HG03520 (cell line): ENCODE measurements around the gene HOXB13.

Source experiments
- ATAC-seq: cut with Tn5 transposase; IDR thresholded peaks from one replicate; pipeline ENCODE4 v1.9.1; 2021; ENCODE audit warnings: mild to moderate bottlenecking, moderate library complexity; ENCODE audit not compliant: unreplicated experiment

The HOXB13 gene

DNA sequence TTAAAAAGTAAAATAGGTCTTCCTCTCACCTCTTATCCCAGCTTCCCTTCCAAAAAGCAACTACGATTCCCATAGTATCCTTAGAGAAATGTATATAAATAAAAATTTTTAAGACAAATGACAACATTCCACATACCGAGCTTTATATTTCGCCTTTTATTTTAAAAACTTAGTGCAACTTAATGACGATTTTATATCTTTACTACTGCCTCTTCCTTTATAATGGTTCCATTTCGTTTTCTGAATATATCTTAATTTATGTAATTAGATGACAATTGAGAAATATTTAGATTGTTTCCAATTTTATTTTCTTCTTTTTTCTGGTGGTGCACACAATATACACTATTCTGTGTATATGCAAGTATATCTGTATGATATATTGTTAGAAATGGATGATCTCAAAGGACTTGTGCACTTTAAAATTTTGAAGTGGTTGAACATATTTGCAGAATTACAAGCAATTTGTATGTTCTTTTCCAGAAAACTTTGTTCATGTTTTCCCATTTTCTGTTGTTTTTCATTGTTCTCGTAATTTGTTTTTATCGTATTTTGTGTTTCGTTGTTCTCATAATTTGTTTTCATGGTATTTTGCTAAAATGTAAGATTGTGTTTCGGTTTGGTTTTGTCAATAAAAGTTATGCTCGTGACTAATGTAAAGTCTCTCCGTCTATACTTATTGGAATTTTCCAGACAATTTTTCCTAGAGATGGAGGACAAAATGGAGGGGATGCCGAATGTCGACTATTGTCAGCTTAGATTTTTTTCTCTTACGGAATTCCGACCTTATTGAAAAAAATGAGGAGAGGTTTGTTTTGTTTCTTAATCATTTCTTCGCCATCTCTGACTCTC, 20.4 kb upstream of the HOXB13 start:
- no peak for ATAC-seq

DNA sequence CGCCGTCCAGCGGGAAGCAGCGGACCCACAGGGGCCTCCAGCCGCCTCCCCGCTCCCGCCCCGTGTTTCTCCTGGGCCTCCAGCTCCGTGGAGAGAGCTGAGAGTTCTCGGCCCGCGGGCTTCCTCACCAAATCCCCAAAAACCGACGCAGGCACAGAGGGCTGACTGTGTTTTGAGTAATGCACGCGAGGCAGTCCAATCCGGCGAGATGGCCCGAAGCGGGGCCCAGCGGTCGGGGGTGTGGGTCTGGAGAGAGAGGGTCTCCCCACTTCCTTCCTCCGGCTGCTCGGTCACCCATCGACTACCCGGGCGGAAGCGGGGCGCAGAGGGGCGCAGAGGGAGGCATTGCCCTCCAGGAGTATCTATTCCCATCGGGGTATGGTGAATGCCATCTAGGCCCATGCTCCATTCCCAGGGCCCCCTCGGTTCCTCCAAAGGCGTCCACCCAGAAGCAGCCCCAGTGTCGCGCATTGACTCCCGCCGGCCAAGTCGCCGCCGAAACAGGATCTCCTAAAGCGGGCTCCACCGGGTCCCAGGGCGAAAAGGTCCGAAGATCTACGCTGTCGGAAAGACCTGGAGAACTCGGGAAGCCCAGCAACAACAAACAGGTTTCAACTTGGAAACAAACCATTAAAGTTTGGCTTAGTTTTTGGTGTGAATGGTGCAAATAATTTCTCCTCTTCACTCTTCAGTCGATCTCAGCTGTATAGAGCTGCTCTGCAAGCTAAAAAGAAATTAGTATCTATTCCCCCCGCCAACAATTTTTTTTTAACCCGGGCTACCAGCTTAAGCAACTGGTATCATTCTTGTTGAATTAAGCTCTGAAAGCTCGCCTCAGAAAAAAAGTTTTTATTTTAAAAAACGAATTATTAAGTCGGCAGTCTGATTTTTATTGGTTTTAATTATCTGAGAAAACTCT, 19.2 kb upstream of the HOXB13 start:
- ATAC-seq = no peak

DNA sequence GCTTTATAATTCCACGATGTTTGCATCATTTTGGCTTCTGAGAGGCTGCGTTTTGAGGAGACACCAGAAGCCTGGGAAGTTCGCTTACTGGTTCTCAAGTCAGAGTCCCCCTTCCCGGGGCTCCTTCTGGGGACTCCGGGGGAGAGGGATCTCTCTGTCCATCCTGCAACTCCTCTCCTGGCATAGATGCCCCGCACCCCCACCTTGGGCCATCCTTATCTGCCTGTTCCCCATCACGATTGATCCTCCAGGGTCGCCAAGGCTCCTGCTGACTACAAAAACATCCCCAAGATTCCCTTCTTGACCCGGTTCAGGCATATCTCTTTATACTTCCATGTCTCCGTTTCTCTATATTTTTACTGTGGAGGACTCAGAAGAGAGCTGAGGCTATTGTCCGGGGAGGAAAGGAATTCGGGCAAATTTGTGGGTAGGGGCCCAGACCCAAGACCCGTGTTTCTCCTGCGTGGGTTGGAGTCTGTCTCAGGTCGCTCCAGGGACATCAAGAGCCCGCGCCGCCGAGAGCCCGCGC, 18.4 kb upstream of the HOXB13 start:
- no peak for ATAC-seq

DNA sequence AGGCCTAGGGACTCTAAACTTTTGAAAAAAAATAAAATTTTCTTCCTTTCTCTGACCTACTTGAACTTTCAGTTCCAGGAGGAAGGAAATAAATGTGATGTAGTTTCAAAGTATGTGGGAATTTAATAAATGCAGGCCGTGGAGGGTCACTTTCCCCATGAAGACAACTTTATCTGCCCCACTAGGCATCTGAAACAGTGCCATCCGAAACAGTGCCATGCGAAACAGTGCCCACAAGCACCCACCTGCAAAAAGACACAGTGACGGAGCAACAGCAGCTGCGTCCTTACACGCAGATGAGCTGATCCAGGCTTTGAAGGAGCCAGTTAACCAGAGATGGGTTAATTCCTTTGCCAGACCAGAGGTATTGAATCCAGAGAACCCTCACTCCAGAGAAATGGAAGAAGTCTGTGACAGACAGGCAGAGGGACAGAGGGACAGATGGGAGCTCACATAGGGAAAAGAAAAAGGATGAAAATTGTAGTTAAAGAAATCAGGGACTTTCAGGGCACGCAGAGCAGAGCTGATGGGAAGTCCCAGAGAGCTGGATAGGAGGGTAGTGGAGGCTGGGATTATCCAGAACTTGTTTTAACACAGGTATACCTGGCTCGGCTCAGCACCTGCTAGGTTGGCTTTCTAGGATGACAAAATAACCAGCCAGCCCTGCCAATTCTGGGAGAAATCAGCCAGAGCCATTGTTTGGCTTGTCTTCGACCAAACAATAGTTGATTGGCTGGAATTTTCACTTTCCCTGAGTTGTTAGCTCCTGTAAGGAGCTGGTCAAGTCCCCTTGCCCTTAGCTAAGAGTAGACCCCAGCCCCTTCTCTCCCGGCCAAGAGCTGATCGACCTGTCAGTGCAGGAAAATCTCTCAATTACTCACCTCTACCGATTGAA, 17.1 kb upstream of the HOXB13 start:
- ATAC-seq = no peak

DNA sequence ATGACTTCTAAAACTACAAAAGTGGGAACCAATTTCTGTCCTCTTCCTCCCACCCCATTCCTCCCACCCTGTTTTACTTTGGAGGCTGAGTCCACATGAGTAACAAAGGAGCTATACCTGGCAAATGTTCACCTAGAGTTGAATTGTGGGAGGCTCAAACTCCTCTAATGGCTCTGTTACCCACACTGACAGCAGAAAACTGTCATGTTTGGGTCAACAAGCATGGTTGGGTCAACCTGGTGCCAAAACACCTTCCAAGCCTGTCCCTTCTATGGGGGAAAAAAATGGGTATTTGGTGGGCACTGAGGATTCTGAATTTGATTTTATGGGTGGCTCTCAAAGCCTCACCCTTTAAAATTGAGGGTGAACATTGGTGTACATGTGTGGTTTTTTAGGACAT, 12.0 kb upstream of the HOXB13 start:
- no peak for ATAC-seq

DNA sequence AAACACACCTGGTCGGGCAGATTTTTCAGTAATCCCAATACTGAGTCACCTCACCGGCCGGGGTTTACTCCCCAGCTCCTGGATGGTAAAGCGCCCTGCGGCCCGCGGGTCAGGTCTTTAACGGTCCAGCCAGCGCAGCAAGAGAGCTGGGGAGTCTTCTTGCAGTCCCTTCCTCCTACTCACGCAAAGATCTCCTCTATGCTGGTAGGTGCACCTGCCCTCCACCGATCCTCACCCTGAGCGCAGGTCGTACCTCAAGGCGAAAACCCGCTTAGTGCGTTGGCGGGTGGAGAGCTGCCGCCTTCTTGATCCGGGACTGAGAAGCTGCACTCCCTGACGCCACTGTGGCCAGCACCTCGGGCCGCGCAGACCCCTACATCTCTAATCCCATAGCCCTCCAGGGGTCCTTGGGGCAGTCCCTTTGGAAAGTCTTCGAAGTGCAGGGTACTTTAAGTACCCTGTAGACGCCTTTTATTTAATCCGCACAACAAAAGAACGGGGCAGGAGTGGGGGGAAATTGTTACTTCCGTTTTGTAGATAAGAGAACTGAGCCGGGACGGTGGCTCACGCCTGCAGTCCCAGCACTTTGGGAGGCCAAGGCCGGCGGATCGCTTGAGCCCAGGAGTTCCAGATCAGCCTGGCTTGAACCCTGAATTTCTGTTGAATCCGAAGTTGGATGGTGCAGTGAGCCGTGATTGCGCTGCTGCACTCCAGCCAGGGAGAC, 10.4 kb upstream of the HOXB13 start:
- no peak for ATAC-seq

DNA sequence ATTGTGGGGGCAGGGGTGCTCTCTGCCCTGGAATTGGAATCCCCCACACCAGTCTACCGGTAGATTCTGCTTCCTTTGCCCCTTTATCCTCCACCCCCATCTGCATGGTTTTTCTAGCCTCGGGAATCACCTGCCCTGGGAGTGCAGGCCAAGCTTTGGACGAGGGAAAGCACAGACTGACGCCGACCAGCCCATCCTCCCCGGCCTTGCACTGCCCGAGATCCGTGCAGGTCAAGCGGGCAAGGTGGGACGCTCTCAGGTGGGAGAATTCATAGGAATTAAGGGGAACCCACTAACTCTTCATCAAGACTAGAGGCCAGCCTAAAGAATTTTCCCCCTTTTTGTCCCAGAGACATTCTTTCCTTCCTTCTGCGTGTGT, 9.9 kb upstream of the HOXB13 start:
- ATAC-seq = no peak

DNA sequence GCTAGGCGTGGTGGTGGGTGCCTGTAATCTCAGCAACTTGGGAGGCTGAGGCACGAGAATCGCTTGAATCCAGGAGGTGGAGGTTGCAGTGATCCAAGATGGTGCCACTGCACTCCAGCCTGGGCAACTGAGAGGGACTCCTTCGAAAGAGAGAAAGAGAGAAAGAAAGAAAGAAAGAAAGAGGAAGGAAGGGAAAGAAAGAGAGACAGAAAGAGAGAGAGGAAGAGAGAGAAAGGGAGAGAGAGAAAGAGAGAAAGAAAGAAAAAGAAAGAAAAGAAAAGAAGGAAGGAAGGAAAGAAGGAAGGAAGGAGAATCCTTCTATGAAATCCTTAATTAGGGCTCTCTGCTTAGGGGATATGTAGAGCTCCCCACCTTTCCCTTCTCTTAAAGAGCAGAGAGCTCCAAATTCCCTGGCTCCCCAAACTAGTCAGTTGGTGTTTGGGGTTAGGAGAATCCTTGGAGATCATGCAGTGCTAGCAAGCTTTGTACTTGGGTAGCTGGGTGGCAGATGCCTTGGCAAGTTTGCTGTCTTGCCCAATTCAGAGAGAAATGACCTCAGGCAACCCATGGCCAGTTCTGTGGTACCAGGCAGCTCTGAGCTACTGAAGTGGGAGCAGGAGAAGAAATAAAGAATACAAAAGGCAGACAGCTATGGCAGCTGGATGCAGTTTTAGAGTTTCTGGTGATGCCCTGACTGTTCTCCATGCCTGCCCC, 8.9 kb upstream of the HOXB13 start:
- no peak for ATAC-seq

DNA sequence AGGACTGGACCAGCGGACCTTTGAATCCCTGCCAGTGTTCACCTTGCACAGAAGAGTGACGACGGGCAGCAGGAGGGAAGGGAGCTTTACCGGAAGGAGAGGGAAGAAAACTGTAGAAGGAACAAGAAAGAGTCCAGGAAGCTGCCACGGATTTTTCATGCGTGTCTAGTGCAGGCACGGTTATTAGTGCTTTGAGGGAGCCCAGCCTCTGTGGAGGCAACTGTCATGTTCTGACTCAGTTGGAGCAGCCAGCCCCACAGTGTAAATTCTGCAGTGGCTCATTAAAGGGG, 6.5 kb upstream of the HOXB13 start:
- ATAC-seq = no peak

DNA sequence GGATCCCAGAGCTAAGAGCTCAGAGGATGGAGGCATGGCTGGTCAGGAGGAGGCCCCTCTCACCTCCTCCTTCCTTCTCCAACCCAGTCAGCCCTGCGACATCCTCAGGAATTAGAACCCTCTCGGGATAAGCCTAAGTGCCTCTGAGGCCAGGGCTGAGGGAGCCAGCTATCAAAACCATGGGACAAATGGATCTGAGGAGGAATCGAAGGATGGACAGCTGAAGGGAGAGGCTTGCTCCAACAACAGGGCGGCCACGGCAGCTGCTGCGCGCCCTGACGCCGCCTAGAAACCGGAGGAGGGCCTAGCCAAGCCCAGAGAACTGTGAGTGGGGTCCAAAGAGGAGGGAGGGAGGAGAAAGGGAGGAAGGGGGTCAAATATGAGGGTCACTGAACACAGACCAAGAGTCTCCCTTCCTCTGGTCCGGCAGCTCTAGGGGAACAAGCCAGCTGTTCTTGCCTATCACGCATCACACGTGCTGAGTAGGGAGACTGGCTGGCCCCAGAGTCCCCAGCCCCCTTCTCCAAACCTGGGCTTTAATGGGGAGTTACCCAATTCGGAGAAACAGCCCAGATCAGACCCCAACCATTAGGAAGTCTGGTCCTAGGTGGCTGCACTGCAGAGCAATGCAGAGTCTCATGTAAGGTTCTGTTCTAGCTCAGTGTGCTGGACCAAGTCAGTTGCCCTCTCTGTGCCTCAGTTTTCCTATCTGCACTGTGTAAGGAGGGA, 5.9 kb upstream of the HOXB13 start:
- ATAC-seq = no peak

DNA sequence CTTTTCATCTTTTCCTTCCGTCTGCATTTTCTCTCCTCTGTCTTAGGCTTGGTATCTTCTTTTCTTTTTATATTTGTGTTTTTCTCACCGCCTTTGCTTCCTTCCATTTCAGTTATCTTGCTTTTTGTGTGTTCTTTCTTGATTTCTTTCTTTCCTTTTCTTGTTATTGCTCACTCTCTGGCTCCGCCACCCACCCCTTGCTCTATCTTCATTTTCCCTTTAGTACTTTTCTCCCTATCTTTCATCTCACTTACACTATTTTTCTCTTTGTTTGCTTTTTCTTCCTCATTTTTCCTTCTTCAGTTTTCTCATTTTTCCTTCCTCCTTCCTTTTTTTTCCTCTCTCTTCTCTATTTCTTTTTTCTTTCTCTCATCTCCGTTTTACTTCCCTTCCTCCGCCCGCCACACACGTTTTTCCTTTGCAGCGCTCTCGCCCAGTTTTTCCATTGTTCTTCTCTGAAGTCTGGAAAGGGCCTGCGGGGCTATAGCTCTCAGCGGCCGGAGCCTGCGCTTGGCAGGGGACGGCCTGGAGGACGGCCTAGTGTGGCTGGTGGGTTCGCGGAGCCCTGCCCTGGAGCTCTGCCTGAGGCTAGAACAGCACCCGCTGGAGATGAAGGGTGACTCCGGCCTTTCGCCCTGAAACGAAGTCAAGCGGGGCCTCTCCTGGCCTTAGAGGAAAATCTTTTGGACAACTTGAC, 5.2 kb upstream of the HOXB13 start:
- no peak for ATAC-seq

DNA sequence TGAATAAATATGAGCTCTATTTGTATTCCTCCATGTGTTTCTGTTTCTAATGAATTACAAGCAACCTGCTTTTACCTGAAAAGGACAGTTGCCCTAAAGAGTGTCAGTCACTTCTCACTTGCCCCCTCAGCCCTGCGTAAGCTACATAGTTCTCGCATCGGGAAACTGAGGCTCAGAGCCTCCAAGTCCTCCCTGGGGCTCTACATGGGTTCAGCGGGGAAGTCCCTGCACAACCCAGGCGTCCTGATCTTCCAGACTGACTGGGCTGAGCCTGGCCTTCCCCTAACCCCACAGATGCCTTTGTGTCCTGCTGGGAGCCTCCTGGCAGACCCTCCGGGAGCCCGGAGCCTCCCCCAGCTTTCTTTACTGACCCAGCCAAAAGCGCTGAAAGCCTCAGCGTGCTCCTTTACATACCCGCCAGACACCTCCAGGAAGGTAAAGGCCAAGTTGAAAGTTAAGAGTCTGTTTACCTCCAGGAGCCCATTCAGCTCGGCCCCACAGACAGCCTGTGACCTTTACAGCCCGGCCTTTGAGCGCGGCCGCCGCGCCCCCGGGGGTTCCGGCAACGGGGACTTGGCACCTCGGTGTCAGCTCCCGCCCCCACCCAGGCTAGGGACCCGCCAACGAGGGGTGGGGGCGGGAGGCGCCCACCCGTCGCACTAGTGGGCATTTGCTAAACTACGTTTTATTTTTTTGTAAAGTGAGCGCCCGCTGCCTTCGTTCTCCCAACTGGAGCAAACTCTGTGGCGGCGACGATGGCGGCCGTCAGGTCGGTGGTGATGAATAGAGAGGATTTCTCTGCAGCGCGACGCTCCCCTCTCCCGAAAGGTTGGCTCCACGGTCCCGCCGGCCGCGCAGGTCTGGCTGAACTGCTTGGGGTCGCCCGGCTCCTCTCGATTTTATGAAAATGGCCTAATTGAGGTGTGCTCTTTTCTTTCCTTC, 4.4 kb upstream of the HOXB13 start:
- ATAC-seq = no peak

DNA sequence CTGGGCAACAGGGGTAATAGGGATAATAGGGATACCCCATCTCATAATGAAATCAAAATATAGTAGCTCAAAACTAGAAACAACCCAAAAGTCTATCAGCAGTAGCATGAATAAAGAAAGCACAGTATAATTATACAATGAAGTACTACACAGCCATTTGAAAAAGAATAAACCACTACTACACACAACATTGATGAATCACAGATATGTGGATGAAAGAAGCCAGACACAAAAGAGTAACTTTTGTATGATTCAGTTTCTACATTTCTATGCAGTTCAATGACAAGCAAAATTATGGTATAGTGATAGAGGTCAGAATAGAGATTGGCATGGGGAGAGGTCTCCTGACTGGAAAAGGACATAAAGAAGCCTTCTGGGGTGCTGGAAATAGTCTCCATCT, 2.8 kb upstream of the HOXB13 start:
- no peak for ATAC-seq

DNA sequence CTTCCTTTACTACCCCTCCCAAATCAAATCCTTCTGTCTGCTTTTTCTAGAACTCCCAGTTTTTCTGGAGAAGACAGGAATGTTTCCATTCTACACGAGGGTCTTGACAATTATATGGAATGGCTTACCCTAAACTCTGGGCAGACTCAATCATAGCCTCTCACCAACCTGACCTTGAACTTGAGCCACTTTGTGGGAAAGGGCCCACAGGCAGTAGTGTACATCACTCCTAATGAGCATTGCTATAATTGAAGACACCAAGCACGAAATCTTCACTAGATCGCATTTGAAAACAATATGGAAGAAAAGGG, 1.6 kb upstream of the HOXB13 start:
- no peak for ATAC-seq

DNA sequence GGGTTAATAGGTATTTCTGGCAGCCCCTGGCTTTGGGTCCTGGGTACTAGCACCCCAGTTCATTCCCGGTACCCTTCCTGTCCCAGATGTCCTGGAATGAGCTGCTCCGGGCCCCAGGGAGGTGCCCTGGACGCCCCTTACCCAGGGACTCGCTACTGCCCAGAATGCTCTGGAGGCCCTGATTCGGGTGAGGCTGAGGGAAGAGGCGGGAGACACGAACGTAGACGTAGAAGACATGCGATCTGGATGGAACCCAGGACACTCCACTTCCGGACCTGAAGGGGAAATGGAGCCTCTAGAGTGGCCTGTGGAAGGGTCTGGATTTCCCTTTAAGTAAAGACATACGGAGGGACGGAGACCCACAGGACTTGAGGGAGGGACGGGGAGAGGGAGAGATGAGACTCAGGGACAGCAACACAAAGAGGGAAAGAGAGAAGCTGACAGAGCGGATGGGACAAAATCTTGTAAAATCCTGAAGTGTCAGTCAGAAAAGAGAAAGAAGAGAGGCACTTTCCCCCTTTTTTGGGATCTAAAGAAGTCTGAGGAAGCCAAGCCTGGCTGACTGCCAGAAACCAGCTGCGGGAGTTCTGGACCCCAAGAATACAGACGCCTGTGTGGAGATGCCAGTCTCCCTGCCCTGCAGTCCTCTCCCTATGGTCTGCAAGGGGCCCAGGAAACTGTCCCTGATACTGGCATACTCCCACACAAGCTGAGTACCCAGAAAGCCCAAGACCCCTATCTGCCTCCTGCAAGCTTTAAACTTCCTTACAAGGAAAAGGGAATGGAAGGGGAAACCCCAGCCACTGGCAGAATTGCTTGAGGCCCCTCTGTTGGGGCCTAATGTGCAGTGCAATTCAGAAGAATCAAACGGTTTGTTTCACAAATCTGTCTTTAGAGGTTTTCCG, 1.0 kb upstream of the HOXB13 start:
- ATAC-seq = no peak

DNA sequence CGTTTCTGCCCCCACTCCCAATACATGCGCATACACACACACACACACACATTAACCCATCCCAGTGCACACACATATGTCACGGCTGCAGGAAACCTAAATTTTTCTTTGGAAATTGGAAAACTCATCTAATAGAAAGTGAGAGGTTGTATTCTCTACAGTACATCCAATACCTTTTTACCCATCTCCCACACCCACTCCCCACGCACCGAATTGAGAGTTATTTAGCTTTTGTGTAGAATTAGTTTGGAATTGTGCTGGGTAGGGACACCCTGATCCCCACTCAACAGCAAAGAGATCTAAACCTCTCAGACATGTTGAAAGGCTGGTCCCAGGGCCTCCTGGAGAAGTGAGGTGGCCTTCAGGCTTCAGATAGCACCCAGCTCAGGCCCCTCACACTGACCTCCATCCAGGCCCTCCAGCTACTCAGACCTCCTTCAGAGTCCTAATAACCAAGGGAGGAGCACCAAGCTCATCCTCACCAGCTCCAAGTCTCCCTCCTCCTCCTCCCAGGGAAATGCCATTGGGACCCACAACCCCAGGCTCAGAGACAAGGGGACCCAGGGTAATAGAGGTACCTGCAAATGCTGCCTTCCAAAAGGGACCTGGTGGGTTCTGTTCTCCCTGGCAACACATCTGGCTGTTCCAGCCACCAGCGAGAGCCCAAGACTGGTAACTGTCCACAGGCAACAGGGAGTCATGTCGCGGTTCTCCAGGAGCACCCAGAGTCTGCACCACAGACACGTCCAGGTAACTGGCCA, 955 bp downstream of the HOXB13 start:
- no peak for ATAC-seq
